Subcutaneous adipose tissue (tissue), 4 donors: ENCODE data around the gene CEP68. TPM values are rescaled to one million over a fixed set of nuclear protein-coding genes. Genes with fewer than 3 reads are reported as not detected.

Source experiments
- CTCF ChIP-seq: fragments of 450-650 bp; IDR thresholded peaks from one replicate; pipeline ENCODE4 v1.5.1; 2016; ENCODE audit warnings: low read depth, mild to moderate bottlenecking, control low read depth, antibody characterized with exemption, moderate library complexity
- total RNA-seq, 4 donors: library from RNA; depleted of rRNA; stranded (reverse); fragments of >200 nt; gene quantifications; one replicate each; pipeline ENCODE4 v1.1.0, GENCODE V29; 2016

Gene CEP68
- total RNA-seq, 4 donors from 2014 or later: 22.4 to 39.7 (median 26.6) TPM

- TF ChIP-seq CTCF: no peak
Measured at GRCh38 chr2:65079017-65079416, 22.8 kb downstream of the CEP68 start.

DNA sequence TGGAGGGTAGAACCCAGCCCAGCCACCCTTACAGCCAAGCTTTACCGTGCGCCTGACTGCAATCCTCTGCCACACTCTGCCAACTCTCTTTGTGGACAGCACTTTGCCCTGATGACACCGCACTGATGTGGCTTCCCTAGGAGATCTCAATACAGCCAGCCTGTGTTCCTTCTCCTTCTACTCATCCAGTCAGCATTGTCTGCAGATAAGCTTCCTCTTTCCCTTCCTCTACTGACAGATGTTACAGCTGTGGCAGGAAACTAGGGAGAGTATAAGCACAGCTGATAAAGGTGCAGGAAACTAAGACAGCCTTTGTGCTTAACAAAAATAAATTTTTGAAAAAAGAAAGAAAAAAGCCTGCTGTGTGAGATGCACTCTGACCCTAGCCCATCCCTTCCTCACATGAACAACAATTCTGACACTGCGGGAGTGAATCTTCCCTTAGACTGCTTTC is 25.0 kb downstream of the CEP68 start:
- no peak for TF ChIP-seq CTCF

DNA sequence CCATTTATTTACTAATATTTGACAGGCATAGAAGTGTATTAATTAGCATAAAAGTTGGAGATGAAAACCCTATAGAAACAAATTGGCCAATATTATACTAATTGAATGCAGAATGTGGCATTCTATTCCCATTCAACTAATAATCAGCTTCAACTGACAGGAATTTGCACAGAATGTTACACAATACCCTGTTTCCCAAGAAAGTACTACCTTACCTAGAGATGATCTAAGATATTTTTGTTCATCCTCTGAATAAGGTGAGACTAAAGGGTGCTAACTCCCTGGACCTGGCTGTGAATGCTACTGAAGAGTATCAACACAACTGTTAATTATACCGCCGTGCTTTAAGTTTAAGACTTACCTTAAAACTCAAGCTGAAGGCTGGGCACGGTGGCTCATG is 28.9 kb downstream of the CEP68 start:
- TF ChIP-seq CTCF: no peak

GRCh38 chr2:65092791-65093190 is 36.6 kb downstream of the CEP68 start:
- no peak for TF ChIP-seq CTCF

- TF ChIP-seq CTCF: no peak
Measured at GRCh38 chr2:65093211-65093610, 37.0 kb downstream of the CEP68 start.

GRCh38 chr2:65096948-65097347 is 40.7 kb downstream of the CEP68 start:
- TF ChIP-seq CTCF: no peak

GRCh38 chr2:65097844-65098243 is 41.6 kb downstream of the CEP68 start:
- TF ChIP-seq CTCF: no peak
